GM19455 (cell line): ENCODE measurements around the gene CACNG6.

Experiments used
- ATAC-seq: cut with Tn5 transposase; IDR thresholded peaks from one replicate; pipeline ENCODE4 v1.9.1; 2021; ENCODE audit not compliant: unreplicated experiment

CACNG6 gene

DNA sequence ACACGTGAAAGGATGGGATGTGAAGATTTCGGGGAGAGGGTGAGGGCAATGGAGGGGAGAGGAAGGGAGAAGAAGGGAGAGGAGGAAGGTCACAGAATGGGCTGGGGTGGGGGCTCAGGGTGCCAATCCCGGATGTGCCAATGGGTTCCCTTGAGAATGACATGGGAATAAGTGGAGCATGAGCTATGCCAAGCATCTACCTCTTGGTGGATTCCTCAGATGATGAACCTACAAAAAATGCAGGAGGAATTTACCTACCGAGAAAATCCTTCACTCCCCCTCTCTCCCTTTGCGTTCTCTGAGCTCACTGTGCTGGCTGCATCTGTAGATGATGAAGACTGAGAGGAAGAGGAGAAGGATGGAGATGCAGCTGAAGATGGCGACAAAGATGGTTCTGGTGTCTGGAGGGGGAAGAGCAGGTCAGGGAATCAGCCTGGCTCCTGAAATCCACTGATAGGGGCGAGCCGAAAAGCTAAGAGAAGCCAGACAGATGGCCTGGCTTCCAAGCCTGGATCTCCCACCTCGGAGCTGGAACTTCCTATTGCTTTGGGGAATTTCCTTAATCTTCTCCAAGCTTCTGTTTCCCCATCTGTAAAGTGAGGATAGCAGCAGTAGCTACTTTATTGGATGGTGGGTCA, 50.7 kb downstream of the CACNG6 start:
- ATAC-seq = no peak

DNA sequence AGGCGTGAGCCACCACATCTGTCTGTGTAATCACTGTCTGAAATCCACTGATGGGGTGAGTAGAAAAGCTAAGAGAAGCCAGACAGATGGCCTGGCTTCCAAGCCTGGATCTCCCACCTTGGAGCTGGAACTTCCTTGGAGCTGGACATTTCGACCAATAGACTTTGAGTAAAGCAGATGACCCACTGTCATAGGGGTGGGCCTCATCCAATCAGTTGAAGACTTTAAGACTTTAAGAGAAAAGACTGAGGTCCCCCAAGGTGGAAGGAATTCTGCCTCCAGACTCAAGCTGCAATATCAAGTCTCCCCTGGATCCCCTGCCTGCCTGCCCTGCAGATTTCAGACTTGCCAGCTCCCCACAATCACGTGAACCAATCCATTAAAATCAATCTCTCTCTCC, 51.6 kb downstream of the CACNG6 start:
- no peak for ATAC-seq

DNA sequence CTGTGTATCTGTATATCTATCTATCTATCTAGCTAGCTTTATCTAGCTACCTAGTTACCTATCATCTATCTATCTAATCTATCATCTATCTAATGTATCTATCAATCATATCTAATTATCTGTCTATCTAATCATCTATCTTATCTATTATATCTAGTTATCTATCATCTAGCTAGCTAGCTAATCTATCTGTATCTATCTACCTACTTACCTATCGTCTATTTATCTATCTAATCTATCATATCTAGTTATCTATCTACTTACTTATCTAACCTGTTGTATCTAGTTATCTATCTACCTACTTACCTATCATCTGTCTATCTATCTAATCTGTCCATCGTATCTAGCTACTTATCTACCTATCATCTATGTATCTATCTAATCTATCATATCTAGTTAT, 54.3 kb downstream of the CACNG6 start:
- ATAC-seq = no peak

GRCh38 chr19:54047616-54048015, 56.2 kb downstream of the CACNG6 start:
- ATAC-seq = no peak
